ENCODE measurements around the gene ISOC1. TPM values are rescaled to one million over a fixed set of nuclear protein-coding genes. Genes with fewer than 3 reads are reported as not detected.

The ISOC1 gene
- total RNA-seq, 1 donor from 2014 or later = 5.1 TPM

DNA sequence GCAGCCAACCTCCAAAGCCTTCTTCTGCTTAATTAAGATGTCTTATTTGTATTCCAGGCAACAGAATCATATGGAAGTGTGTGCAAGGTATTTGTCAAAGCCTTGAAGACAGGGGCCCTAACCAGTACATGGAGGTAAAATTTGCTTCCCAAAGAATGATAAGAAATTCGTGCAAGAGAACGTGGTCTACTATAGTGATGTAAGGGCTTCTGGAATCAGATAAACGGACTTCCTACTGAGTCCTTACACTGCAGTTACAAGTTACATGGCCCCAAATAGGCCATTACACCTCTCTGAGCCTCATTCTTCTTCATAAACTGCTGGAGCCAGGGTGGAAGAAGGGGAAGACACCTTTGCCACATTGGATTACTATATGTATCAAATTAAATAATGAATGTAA lies 15.9 kb upstream of the ISOC1 start:
- H3K4me3 ChIP-seq = no peak overlapping the region
- no peaks in the 10 kb centered on the region for H3K27me3 ChIP-seq
- DNase-seq (ENCODE audit: low spot score in 2 of 2) = no peak
- H3K27ac ChIP-seq = no peak overlapping the region
- no peaks in the 10 kb centered on the region for H3K36me3 ChIP-seq
- H3K9me3 ChIP-seq = no peaks in the 10 kb centered on the region
- intact Hi-C loops (cut with DNase I) = no loop called here
- H3K4me1 ChIP-seq = peaks cover 0 to 6% of the 10 kb centered on the region in 2 donors
- TF ChIP-seq, protein P1, sequence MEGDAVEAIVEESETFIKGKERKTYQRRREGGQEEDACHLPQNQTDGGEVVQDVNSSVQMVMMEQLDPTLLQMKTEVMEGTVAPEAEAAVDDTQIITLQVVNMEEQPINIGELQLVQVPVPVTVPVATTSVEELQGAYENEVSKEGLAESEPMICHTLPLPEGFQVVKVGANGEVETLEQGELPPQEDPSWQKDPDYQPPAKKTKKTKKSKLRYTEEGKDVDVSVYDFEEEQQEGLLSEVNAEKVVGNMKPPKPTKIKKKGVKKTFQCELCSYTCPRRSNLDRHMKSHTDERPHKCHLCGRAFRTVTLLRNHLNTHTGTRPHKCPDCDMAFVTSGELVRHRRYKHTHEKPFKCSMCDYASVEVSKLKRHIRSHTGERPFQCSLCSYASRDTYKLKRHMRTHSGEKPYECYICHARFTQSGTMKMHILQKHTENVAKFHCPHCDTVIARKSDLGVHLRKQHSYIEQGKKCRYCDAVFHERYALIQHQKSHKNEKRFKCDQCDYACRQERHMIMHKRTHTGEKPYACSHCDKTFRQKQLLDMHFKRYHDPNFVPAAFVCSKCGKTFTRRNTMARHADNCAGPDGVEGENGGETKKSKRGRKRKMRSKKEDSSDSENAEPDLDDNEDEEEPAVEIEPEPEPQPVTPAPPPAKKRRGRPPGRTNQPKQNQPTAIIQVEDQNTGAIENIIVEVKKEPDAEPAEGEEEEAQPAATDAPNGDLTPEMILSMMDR (IDR thresholded peaks at IDR 0.05) = no peak

DNA sequence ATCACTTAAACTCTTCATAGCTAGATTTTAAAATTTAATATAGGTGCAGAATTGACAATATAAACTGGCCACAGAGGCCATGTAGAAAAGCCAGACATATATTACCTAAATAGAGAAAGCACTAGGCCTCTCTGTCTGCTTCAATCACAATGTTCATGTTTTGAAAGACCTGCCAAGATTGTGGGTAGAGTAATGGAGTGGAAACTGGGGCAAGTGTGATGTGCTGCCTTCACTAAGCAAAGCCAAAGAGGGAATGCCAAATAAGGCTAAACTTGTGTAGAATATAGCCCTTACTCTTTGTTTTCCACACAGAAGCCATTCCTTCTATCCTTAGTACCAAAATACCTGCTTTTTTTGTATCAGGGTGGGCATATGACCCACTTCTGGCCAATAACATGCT lies 15.1 kb upstream of the ISOC1 start:
- no peaks in the 10 kb centered on the region for H3K27me3 ChIP-seq
- H3K4me3 ChIP-seq = no peak overlapping the region
- no peak overlapping the region for H3K27ac ChIP-seq
- peaks cover 0 to 6% of the 10 kb centered on the region in 2 donors for H3K4me1 ChIP-seq
- TF ChIP-seq, protein P1 (IDR thresholded peaks at IDR 0.05) = no peak
- intact Hi-C loops (cut with DNase I) = no loop called here
- H3K36me3 ChIP-seq = no peaks in the 10 kb centered on the region
- no peaks in the 10 kb centered on the region for H3K9me3 ChIP-seq
- DNase-seq (ENCODE audit: low spot score in 2 of 2) = no peak

DNA sequence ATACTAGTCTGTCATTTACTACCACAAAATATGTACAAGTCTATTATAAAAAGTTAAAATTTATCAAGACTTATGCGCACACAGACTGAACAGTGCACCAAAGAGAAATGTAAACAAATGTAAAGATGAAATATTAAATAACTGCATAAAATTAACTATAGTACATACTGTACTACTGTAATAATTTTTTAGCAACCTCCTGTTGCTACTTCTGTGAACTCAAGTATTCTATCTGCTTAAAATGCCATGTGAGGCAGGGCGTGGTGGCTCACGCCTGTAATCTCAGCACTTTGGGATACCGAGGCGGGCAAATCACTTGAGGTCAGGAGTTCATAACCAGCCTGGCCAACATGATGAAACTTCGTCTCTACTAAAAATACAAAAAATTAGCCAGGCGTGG lies 13.8 kb upstream of the ISOC1 start:
- no peak overlapping the region for H3K27ac ChIP-seq
- no peak overlapping the region for H3K4me3 ChIP-seq
- DNase-seq (ENCODE audit: low spot score in 2 of 2) = no peak
- no peaks in the 10 kb centered on the region for H3K36me3 ChIP-seq
- peaks cover 0 to 6% of the 10 kb centered on the region in 2 donors for H3K4me1 ChIP-seq
- H3K27me3 ChIP-seq = no peaks in the 10 kb centered on the region
- H3K9me3 ChIP-seq = no peaks in the 10 kb centered on the region
- intact Hi-C loops (cut with DNase I) = no loop called here
- TF ChIP-seq, protein P1 (IDR thresholded peaks at IDR 0.05) = no peak

DNA sequence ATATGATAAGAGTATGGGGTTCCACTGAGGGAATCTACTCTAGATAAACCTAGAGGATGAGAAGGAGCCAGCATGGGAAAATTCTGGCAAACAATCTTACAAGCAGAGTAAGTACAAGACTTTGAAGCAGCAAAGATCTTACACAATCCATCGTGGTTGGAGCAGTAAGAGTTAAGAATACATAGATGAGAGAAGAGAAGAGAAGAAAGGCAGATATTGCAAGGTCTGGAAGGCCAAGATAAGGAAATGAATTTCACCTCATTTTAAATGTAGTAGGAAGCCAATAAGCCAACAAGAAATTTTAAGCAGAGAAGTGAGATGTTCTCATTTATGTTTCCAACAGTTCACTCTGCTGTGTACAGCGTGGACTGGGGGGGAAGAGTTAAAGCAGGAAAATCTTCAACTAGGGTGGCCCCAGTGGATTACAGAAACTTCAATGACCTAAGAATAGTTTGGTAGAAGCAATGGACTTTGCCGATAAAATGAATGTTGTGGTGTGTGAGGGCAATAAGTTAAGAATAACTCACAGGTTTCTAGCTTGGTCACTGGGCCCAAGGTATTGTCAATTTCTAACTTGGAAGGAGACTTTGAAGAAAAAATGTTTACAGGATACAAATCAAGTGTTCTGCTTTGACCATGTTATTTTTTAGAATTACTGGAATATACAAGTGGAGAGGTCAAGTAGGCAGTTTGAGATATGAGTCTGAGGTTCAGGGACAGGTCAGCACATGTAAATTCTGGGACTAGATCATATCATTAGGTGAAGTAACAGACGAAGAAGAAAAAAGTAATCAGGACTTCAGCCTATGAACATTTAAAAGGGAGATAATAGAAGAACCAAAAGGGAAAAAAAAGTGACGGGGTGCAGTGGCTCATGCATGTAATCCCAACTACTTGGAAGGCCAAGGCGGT lies 12.1 kb upstream of the ISOC1 start:
- Histone ChIP-seq H3K9me3 (no peaks in the 10 kb centered on the region), H3K27me3 (no peaks in the 10 kb centered on the region), H3K27ac (no peak overlapping the region), H3K4me1 (peaks cover 0 to 6% of the 10 kb centered on the region in 2 donors), H3K4me3 (no peak overlapping the region), H3K36me3 (no peaks in the 10 kb centered on the region)
- DNase-seq (ENCODE audit: low spot score in 2 of 2) = no peak
- intact Hi-C loops (cut with DNase I) = no loop called here
- TF ChIP-seq, protein P1 (IDR thresholded peaks at IDR 0.05) = no peak

DNA sequence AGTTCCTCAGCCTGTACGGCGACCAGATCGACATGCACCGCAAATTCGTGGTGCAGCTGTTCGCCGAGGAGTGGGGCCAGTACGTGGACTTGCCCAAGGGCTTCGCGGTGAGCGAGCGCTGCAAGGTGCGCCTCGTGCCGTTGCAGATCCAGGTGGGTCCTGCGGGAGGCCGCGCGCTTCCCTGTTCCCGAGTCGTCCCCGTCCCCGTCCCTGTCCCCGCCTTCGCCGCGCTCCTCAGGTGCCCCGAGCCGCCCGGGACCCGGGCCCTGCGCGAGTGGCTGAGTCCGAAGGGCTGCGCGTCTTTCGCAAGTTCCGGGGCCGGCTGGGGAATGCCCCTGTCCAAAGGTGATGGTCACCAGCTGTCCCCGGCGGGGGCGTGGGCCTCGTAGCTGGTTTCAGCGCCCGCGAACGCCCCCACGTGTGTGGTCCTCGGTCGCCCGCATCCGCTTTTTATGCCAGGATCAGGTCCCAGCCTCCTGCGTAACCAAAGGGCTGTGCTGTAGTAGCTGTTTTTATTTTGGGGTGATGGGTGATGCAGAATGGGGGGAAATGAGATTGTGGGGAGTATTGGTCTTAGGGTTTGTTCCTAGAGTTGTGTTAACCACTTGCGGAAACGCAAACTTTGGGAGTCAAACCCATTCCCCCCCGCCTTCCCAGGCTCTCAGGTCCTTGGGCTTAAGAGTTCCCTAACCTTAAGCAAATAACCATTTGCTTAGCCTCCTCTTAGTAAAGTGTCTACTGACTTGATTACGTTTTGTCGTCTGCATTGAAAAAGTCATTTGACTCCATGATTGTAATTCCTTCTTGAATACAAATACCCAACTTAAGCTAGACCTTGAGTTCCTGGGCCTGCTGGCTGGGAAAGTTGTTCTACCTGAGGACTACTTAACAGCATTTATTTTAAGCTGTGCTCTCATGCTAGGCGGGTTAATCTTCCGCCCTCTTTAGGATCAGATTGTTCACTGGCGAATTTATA lies 663 bp downstream of the ISOC1 start:
- Histone ChIP-seq H3K9me3 (no peaks in the 10 kb centered on the region), H3K27ac (peak overlapping the region; percentile 71 to 76), H3K27me3 (no peaks in the 10 kb centered on the region), H3K4me3 (peak overlapping the region; percentile 79 to 89), H3K36me3 (no peaks in the 10 kb centered on the region), H3K4me1 (peaks cover 0 to 15% of the 10 kb centered on the region in 2 donors)
- TF ChIP-seq, protein P1 (IDR thresholded peaks at IDR 0.05) = peak in 1 of 3 experiments; percentile 11
- intact Hi-C loops (cut with DNase I) = loop anchor here (5.0 kb wide), 1 partner anchor 1013 kb away; the partner anchor contains the start of gene SLC12A2
- peak; percentile 8 to 78 for DNase-seq (ENCODE audit: low spot score in 2 of 2)

All from ascending aorta (tissue), 2 donors.